ENCODE data around the gene NUP42.

DNA sequence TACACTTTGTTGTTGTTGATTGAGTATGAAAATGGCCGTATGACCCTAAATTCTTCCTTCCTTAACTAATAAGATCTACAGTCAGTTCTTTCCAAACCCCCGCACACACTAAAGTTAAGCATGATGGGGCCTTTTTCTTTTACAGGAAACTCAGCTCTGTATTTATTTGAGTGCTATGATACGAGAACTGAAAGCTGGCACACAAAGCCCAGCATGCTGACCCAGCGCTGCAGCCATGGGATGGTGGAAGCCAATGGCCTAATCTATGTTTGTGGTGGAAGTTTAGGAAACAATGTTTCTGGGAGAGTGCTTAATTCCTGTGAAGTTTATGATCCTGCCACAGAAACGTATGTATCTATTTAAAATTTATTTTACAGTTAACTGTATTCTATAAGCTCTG is 14.2 kb upstream of the NUP42 start:
- TF ChIP-seq YY1 (tag by site-specific recombination; IDR thresholded peaks at IDR 0.05): no peak
- TF ChIP-seq ZNF501 (tag by site-specific recombination; IDR thresholded peaks at IDR 0.05): no peak
- TF ChIP-seq ZNF157 (tag by site-specific recombination; IDR thresholded peaks at IDR 0.05): no peak
- TF ChIP-seq YY2 (tag by site-specific recombination; IDR thresholded peaks at IDR 0.05): no peak
- TF ChIP-seq, protein P1, sequence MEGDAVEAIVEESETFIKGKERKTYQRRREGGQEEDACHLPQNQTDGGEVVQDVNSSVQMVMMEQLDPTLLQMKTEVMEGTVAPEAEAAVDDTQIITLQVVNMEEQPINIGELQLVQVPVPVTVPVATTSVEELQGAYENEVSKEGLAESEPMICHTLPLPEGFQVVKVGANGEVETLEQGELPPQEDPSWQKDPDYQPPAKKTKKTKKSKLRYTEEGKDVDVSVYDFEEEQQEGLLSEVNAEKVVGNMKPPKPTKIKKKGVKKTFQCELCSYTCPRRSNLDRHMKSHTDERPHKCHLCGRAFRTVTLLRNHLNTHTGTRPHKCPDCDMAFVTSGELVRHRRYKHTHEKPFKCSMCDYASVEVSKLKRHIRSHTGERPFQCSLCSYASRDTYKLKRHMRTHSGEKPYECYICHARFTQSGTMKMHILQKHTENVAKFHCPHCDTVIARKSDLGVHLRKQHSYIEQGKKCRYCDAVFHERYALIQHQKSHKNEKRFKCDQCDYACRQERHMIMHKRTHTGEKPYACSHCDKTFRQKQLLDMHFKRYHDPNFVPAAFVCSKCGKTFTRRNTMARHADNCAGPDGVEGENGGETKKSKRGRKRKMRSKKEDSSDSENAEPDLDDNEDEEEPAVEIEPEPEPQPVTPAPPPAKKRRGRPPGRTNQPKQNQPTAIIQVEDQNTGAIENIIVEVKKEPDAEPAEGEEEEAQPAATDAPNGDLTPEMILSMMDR (tag by site-specific recombination; IDR thresholded peaks at IDR 0.05): no peak
- TF ChIP-seq ZNF785 (tag by site-specific recombination; IDR thresholded peaks at IDR 0.05): no peak

All from HEK293 (cell line).